ENCODE results near the gene ERAL1.

GRCh38 chr17:28885951-28886350, 31.1 kb downstream of the ERAL1 start:
- no peak for TF ChIP-seq TAF1 (IDR thresholded peaks at IDR 0.05; ENCODE audit: borderline replicate concordance, low read depth, low read length)
- TF ChIP-seq POLR2AphosphoS5 (IDR thresholded peaks at IDR 0.05; ENCODE audit: low read depth, low read length): no peak
